Effector memory CD4-positive, alpha-beta T cell (primary cell): ENCODE measurements around the gene LEP.
"Not testable (repeated sequence)": the region's sequence is repeated elsewhere in the genome, so short reads cannot be mapped to it uniquely, and the experiment has no call there.

Experiments
- DNase-seq, 3 donors: peaks; one replicate each; pipeline ENCODE4 v3.0.0-alpha.2; 2020
- H3K27ac ChIP-seq: 2 replicates; pipeline ENCODE4 v1.7.0; 2013; ENCODE audit warnings: mild to moderate bottlenecking, low read length, moderate library complexity; ENCODE audit not compliant: insufficient read depth, poor library complexity, severe bottlenecking
- H3K27me3 ChIP-seq: replicated peaks from 2 replicates; pipeline ENCODE4 v1.7.0; 2013; ENCODE audit warnings: mild to moderate bottlenecking, low read length; ENCODE audit not compliant: insufficient read depth, control insufficient read depth, poor library complexity, severe bottlenecking
- H3K36me3 ChIP-seq: 2 replicates; pipeline ENCODE4 v1.7.0; 2013; ENCODE audit warnings: mild to moderate bottlenecking, low read length, moderate library complexity; ENCODE audit not compliant: control insufficient read depth, insufficient read depth
- H3K4me1 ChIP-seq: 2 replicates; pipeline ENCODE4 v1.7.0; 2013; ENCODE audit warnings: low read length, mild to moderate bottlenecking; ENCODE audit not compliant: control insufficient read depth, insufficient read depth, poor library complexity, severe bottlenecking
- H3K4me3 ChIP-seq: 2 replicates; pipeline ENCODE4 v1.7.0; 2013; ENCODE audit warnings: low read length, low read depth, mild to moderate bottlenecking; ENCODE audit not compliant: insufficient read depth, poor library complexity, severe bottlenecking
- H3K9me3 ChIP-seq: 2 replicates; pipeline ENCODE4 v1.7.0; 2013; ENCODE audit warnings: mild to moderate bottlenecking, low read length, moderate library complexity; ENCODE audit not compliant: control insufficient read depth

Gene LEP

GRCh38 chr7:128226132-128226980, 14.7 kb upstream of the LEP start:
- no peak for DNase-seq
- no peak overlapping the region for H3K4me3 ChIP-seq
- no peaks in the 10 kb centered on the region for H3K9me3 ChIP-seq
- H3K36me3 ChIP-seq, result no peaks in the 10 kb centered on the region
- no peak overlapping the region for H3K27ac ChIP-seq
- no peaks in the 10 kb centered on the region for H3K27me3 ChIP-seq
- no peaks in the 10 kb centered on the region for H3K4me1 ChIP-seq

GRCh38 chr7:128227271-128227670, 13.8 kb upstream of the LEP start:
- Histone ChIP-seq H3K4me3 (no peak overlapping the region), H3K36me3 (no peaks in the 10 kb centered on the region), H3K27ac (no peak overlapping the region), H3K27me3 (no peaks in the 10 kb centered on the region), H3K9me3 (no peaks in the 10 kb centered on the region), H3K4me1 (no peaks in the 10 kb centered on the region)
- DNase-seq, result no peak

- H3K4me1 ChIP-seq, result no peaks in the 10 kb centered on the region
- H3K9me3 ChIP-seq, result no peaks in the 10 kb centered on the region
- DNase-seq, result no peak
- no peaks in the 10 kb centered on the region for H3K36me3 ChIP-seq
- no peak overlapping the region for H3K27ac ChIP-seq
- no peaks in the 10 kb centered on the region for H3K27me3 ChIP-seq
- H3K4me3 ChIP-seq, result no peak overlapping the region
These were observed 10.1 kb upstream of the LEP start for GRCh38 chr7:128231021-128231420.

GRCh38 chr7:128231677-128232076, 9.4 kb upstream of the LEP start:
- Histone ChIP-seq H3K36me3 (no peaks in the 10 kb centered on the region), H3K4me1 (peaks cover 1% of the 10 kb centered on the region), H3K9me3 (no peaks in the 10 kb centered on the region), H3K4me3 (no peak overlapping the region), H3K27ac (no peak overlapping the region), H3K27me3 (no peaks in the 10 kb centered on the region)
- no peak for DNase-seq

GRCh38 chr7:128233471-128233870, 7.6 kb upstream of the LEP start:
- Histone ChIP-seq H3K4me1 (peaks cover 4% of the 10 kb centered on the region), H3K4me3 (no peak overlapping the region), H3K36me3 (no peaks in the 10 kb centered on the region), H3K9me3 (no peaks in the 10 kb centered on the region), H3K27me3 (no peaks in the 10 kb centered on the region), H3K27ac (no peak overlapping the region)
- DNase-seq, result no peak

- no peaks in the 10 kb centered on the region for H3K36me3 ChIP-seq
- H3K27ac ChIP-seq, result no peak overlapping the region
- no peaks in the 10 kb centered on the region for H3K9me3 ChIP-seq
- H3K4me3 ChIP-seq, result no peak overlapping the region
- no peak for DNase-seq
- H3K4me1 ChIP-seq, result peaks cover 4% of the 10 kb centered on the region
- no peaks in the 10 kb centered on the region for H3K27me3 ChIP-seq
These were observed 6.5 kb upstream of the LEP start for GRCh38 chr7:128234476-128235026.

- H3K4me1 ChIP-seq, result peaks cover 4% of the 10 kb centered on the region
- no peaks in the 10 kb centered on the region for H3K27me3 ChIP-seq
- DNase-seq, result no peak
- no peak overlapping the region for H3K27ac ChIP-seq
- H3K9me3 ChIP-seq, result no peaks in the 10 kb centered on the region
- no peaks in the 10 kb centered on the region for H3K36me3 ChIP-seq
- H3K4me3 ChIP-seq, result no peak overlapping the region
These were observed 5.6 kb upstream of the LEP start for GRCh38 chr7:128235471-128235870.

- no peak for DNase-seq
These were observed 4.0 kb upstream of the LEP start for GRCh38 chr7:128236924-128237586.

GRCh38 chr7:128239146-128239545, 1.9 kb upstream of the LEP start:
- H3K36me3 ChIP-seq, H3K4me3 ChIP-seq, DNase-seq, H3K4me1 ChIP-seq, H3K9me3 ChIP-seq, H3K27ac ChIP-seq, H3K27me3 ChIP-seq: not testable (repeated sequence)

More at GRCh38 chr7:128236924-128237586, 4.0 kb upstream of the LEP start:
- Histone ChIP-seq H3K9me3 (no peaks in the 10 kb centered on the region), H3K27ac (no peak overlapping the region), H3K4me1 (peaks cover 4% of the 10 kb centered on the region), H3K36me3 (no peaks in the 10 kb centered on the region), H3K27me3 (no peaks in the 10 kb centered on the region), H3K4me3 (no peak overlapping the region)

- Histone ChIP-seq H3K4me1 (no peaks in the 10 kb centered on the region), H3K27me3 (no peaks in the 10 kb centered on the region), H3K4me3 (no peak overlapping the region), H3K36me3 (no peaks in the 10 kb centered on the region), H3K27ac (no peak overlapping the region), H3K9me3 (no peaks in the 10 kb centered on the region)
- no peak for DNase-seq
These were observed 1.6 kb downstream of the LEP start for GRCh38 chr7:128242661-128243060.
